ENCODE results near the gene CAPN5. TPM values are rescaled to one million over a fixed set of nuclear protein-coding genes. Genes with fewer than 3 reads are reported as not detected.
A peak's percentile ranks its signal among the peaks of the same experiment; 100 is the strongest.
"Not testable (repeated sequence)": the region's sequence is repeated elsewhere in the genome, so short reads cannot be mapped to it uniquely, and the experiment has no call there.

Gene CAPN5
- under 1 TPM; 0.20 to 0.28 TPM for total RNA-seq

- ATAC-seq (peak; percentile 96), DNase-seq (peak; percentile 86)
- Mint-ChIP-seq H3K4me3 (peak within 1 kb of the TSS; percentile 67), H3K9me3 (ENCODE audit: low read depth) (no peaks in the 10 kb centered on the region), H3K36me3 (no peaks in the 10 kb centered on the region), H3K4me1 (peaks cover 2% of the 10 kb centered on the region), H3K27me3 (peaks cover 32% of the 10 kb centered on the region), H3K27ac (no peak within 1 kb of the TSS)
- CTCF ChIA-PET = interaction anchor here (0.6 to 1.9 kb wide), 8 partner anchors 19 to 147 kb away, joined by 3 to 17 read pairs (median 4); no protein-coding TSS in a partner anchor
Measured at GRCh38 chr11:77066229-77067042, at the start of gene CAPN5. CAPN5 (plus strand) TSS chr11:77066971; CDS start chr11:77084887, 17,916 bp downstream.

DNA sequence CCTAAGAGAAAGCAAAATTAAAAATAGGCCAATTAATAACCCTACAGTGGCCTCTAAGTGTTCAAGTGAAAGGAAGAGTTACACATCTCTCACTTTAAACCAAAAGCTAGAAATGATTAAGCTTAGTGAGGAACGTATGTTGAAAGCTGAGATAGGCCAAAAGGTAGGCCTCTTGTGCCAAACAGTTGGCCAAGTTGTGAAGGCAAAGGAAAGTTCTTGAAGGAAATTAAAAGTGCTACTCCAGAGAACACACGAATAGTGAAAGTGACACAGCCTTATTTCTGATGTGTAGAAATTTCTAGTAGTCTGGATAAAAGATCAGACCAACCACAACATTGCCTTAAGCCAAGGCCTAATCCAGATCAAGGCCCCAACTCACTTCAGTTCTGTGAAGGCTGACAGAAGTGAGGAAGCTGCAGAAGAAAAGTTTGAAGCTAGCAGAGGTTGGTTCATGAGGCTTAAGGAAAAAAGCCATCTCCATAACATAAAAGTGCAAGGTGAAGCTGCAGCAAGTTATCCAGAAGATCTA, 48.3 kb upstream of the CAPN5 start:
- H3K4me3 Mint-ChIP-seq = not testable (repeated sequence)

GRCh38 chr11:77019976-77020595, 46.7 kb upstream of the CAPN5 start:
- Mint-ChIP-seq H3K4me1 (peaks cover 7% of the 10 kb centered on the region), H3K4me3 (no peak overlapping the region), H3K27me3 (no peaks in the 10 kb centered on the region), H3K27ac (no peak overlapping the region), H3K9me3 (ENCODE audit: low read depth) (no peaks in the 10 kb centered on the region), H3K36me3 (peaks cover 9% of the 10 kb centered on the region)
- ATAC-seq (no peak), DNase-seq (no peak)
- CTCF ChIA-PET = interaction anchor here (0.5 to 1.6 kb wide), 2 partner anchors 100 to 220 kb away, joined by 3 to 6 read pairs; no protein-coding TSS in a partner anchor

More for the DNA sequence above, 48.3 kb upstream of the CAPN5 start:
- CTCF ChIA-PET; H3K27ac Mint-ChIP-seq; H3K36me3 Mint-ChIP-seq; H3K9me3 Mint-ChIP-seq (ENCODE audit: low read depth); H3K4me1 Mint-ChIP-seq; DNase-seq; H3K27me3 Mint-ChIP-seq; ATAC-seq: not testable (repeated sequence)

DNA sequence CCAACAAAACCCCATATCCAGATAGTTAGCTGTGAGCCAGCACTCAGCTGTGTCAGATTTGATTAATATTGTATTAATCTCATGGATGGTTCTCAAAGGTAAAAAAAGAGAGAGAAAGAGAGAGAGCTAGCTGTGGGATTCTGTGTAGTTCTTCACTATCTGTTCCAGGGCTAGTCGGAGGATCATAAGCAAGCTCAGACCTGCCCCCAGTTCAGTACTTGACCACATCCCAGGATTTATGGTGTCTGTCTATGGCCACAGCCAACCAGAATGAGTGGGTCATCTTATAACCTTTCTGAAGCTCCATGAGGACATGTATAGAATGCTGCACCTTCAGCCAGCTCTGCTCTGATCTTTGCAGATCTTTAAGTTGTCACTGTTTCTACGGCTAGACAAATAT, 46.0 kb upstream of the CAPN5 start:
- ATAC-seq (no peak), DNase-seq (no peak)
- CTCF ChIA-PET = interaction anchor here (0.5 to 1.6 kb wide), 2 partner anchors 101 to 221 kb away, joined by 3 to 6 read pairs; no protein-coding TSS in a partner anchor
- Mint-ChIP-seq H3K4me1 (peaks cover 7% of the 10 kb centered on the region), H3K4me3 (no peak overlapping the region), H3K36me3 (peaks cover 9% of the 10 kb centered on the region), H3K27me3 (no peaks in the 10 kb centered on the region), H3K27ac (no peak overlapping the region), H3K9me3 (ENCODE audit: low read depth) (no peaks in the 10 kb centered on the region)

DNA sequence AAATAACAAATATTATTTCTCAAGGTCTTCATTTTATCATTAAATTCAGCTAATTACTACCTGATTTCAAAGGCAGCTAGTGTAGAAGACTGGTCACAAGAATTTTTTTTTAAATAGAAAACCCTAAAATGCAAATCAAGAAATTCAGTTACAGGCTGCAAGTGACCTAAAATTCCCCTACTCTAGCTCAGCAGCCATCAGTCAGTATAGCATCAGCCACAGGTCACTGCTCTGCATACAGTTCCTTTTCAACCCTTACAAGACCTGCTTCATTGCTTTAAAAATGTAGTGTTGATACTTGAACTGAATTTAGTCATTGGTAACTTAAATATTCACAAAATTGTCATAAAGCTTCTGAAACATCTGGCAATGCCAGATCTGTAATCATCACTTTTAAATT, 42.0 kb upstream of the CAPN5 start:
- no peak for DNase-seq
- H3K36me3 Mint-ChIP-seq = peaks cover 3% of the 10 kb centered on the region
- CTCF ChIA-PET = interaction anchor here (0.7 to 1.3 kb wide), 2 partner anchors 11 to 66 kb away, joined by 3 read pairs; no protein-coding TSS in a partner anchor
- ATAC-seq = no peak
- H3K27ac Mint-ChIP-seq = no peak overlapping the region
- no peaks in the 10 kb centered on the region for H3K4me1 Mint-ChIP-seq
- H3K9me3 Mint-ChIP-seq (ENCODE audit: low read depth) = no peaks in the 10 kb centered on the region
- peaks cover 11% of the 10 kb centered on the region for H3K27me3 Mint-ChIP-seq
- no peak overlapping the region for H3K4me3 Mint-ChIP-seq

DNA sequence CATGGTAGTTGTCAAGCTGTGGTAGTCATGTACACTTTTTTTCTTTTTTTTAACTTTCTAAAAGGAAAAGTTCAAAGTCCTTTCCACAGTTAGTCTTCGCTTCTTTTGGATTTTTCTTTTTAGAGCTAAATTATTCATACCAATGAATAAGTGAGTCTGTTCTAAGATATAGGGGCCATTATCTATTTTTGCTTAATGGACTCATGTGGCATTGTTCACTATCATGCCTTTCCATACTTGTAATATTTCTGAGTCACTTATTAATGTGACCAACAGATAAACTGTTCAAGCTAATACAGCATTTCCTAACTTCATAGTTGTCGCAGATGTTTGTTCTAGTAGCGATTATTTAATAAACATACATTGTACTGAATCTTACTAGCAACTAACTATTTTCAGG, 40.5 kb upstream of the CAPN5 start:
- CTCF ChIA-PET = no interaction called here
- ATAC-seq = no peak
- Mint-ChIP-seq H3K27me3 (peaks cover 16% of the 10 kb centered on the region), H3K36me3 (no peaks in the 10 kb centered on the region), H3K4me1 (no peaks in the 10 kb centered on the region), H3K4me3 (no peak overlapping the region), H3K9me3 (ENCODE audit: low read depth) (no peaks in the 10 kb centered on the region), H3K27ac (no peak overlapping the region)
- no peak for DNase-seq

DNA sequence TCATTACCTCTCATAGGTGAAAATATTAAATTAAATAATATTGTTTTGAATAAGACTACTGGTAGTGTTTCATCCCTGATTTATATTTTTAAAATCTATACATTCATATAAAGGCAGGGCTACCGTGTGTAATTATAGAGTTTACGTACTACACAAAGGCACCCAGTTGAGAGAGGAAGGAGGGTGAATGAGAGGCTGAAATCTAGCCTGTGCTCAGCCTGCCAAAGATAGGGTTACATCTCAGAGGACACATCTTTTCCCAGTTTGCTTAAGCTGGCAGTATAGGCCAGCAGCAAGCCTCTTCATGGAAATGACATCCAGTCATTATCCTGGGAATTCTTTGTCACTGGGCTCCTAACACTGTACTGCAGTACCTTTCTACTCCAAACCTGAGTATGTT, 40.0 kb upstream of the CAPN5 start:
- Mint-ChIP-seq H3K4me1 (no peaks in the 10 kb centered on the region), H3K36me3 (no peaks in the 10 kb centered on the region), H3K27me3 (peaks cover 18% of the 10 kb centered on the region), H3K9me3 (ENCODE audit: low read depth) (no peaks in the 10 kb centered on the region), H3K27ac (no peak overlapping the region), H3K4me3 (no peak overlapping the region)
- DNase-seq (no peak), ATAC-seq (no peak)
- CTCF ChIA-PET = interaction anchor here (1.2 kb wide), 1 partner anchor 75 kb away, joined by 3 read pairs; no protein-coding TSS in a partner anchor

DNA sequence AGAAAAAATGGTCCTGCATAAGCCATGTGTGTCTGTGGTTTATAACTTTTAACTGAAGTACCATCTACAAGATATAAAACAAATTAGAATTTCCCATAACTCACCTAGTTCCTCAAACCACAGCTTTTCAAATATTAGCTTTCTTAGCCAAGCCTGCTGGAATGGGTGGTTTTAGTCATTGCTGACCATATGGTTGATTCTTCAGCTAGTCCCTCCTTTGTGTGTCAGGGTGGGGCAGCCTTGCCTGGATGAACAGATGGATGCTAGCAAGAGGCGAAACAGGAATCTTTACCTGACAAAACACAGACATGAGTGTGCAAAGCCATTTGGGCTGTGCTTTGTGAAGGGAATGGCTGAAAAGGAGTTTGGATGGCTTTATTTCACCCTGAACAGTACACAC, 39.5 kb upstream of the CAPN5 start:
- H3K4me3 Mint-ChIP-seq = no peak overlapping the region
- no peaks in the 10 kb centered on the region for H3K9me3 Mint-ChIP-seq (ENCODE audit: low read depth)
- ATAC-seq (no peak), DNase-seq (no peak)
- H3K27ac Mint-ChIP-seq = no peak overlapping the region
- CTCF ChIA-PET = interaction anchor here (1.2 to 1.3 kb wide), 2 partner anchors 13 to 74 kb away, joined by 3 to 5 read pairs; no protein-coding TSS in a partner anchor
- no peaks in the 10 kb centered on the region for H3K36me3 Mint-ChIP-seq
- H3K27me3 Mint-ChIP-seq = peaks cover 18% of the 10 kb centered on the region
- no peaks in the 10 kb centered on the region for H3K4me1 Mint-ChIP-seq

GRCh38 chr11:77029829-77030228, 36.9 kb upstream of the CAPN5 start:
- no peak for ATAC-seq
- CTCF ChIA-PET = interaction anchor here (0.9 kb wide), 1 partner anchor 110 kb away, joined by 3 read pairs; no protein-coding TSS in a partner anchor
- Mint-ChIP-seq H3K36me3 (no peaks in the 10 kb centered on the region), H3K27me3 (peaks cover 18% of the 10 kb centered on the region), H3K9me3 (ENCODE audit: low read depth) (no peaks in the 10 kb centered on the region), H3K4me3 (no peak overlapping the region), H3K4me1 (peaks cover 4% of the 10 kb centered on the region), H3K27ac (no peak overlapping the region)
- no peak for DNase-seq

- Mint-ChIP-seq H3K4me1 (peaks cover 4% of the 10 kb centered on the region), H3K27me3 (peaks cover 28% of the 10 kb centered on the region), H3K36me3 (no peaks in the 10 kb centered on the region), H3K4me3 (no peak overlapping the region), H3K27ac (no peak overlapping the region), H3K9me3 (ENCODE audit: low read depth) (no peaks in the 10 kb centered on the region)
- ATAC-seq (no peak), DNase-seq (no peak)
- CTCF ChIA-PET = interaction anchor here (0.9 to 1.4 kb wide), 3 partner anchors 15 to 111 kb away, joined by 3 to 4 read pairs (median 4); no protein-coding TSS in a partner anchor
Measured at GRCh38 chr11:77030834-77031414, 35.8 kb upstream of the CAPN5 start.

- Mint-ChIP-seq H3K4me3 (no peak overlapping the region), H3K9me3 (ENCODE audit: low read depth) (no peaks in the 10 kb centered on the region), H3K27ac (no peak overlapping the region), H3K27me3 (peaks cover 34% of the 10 kb centered on the region), H3K4me1 (peaks cover 4% of the 10 kb centered on the region), H3K36me3 (no peaks in the 10 kb centered on the region)
- DNase-seq (no peak), ATAC-seq (no peak)
- CTCF ChIA-PET = interaction anchor here (1.2 to 1.4 kb wide), 2 partner anchors 14 to 60 kb away, joined by 4 read pairs; no protein-coding TSS in a partner anchor
Measured at GRCh38 chr11:77031599-77031998, 35.2 kb upstream of the CAPN5 start.

DNA sequence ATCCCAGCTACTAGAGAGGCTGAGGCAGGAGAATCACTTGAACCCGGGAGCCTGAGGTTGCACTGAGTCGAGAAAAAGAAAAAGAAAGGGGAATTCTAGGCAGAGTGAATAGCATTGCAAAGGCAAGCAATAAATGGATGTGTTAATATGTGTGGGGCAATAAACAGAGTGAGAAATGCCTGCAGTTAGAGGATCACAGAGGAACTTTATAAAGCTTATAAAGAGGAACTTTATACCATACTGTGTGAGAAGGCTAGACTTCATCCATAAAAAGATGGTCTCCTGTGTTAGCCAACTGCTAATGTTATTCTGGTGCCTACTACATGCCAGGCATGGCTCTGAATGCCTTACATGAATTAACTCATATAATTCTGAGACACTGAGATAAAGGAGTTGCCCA, 31.7 kb upstream of the CAPN5 start:
- Mint-ChIP-seq H3K4me1 (peaks cover 8% of the 10 kb centered on the region), H3K27ac (no peak overlapping the region), H3K36me3 (no peaks in the 10 kb centered on the region), H3K4me3 (no peak overlapping the region), H3K9me3 (ENCODE audit: low read depth) (no peaks in the 10 kb centered on the region), H3K27me3 (peaks cover 43% of the 10 kb centered on the region)
- CTCF ChIA-PET = interaction anchor here (1.4 to 3.3 kb wide), 2 partner anchors 57 to 115 kb away, joined by 4 to 10 read pairs; no protein-coding TSS in a partner anchor
- DNase-seq (no peak), ATAC-seq (no peak)

- Mint-ChIP-seq H3K4me3 (no peak overlapping the region), H3K27me3 (peaks cover 42% of the 10 kb centered on the region), H3K4me1 (peaks cover 8% of the 10 kb centered on the region), H3K27ac (no peak overlapping the region), H3K9me3 (ENCODE audit: low read depth) (no peaks in the 10 kb centered on the region), H3K36me3 (no peaks in the 10 kb centered on the region)
- CTCF ChIA-PET = interaction anchor here (1.9 to 3.3 kb wide), 2 partner anchors 56 to 226 kb away, joined by 6 to 10 read pairs; no protein-coding TSS in a partner anchor
- ATAC-seq = no peak
- no peak for DNase-seq
Measured at GRCh38 chr11:77035580-77035979, 31.2 kb upstream of the CAPN5 start.
